Coronary artery (tissue), 2 donors: ENCODE data around the gene BZW1.

Experiments
- DNase-seq: peaks from one replicate; pipeline ENCODE4 v3.0.0-alpha.2; 2017; ENCODE audit warnings: low spot score
- H3K27ac ChIP-seq, 2 donors: fragments of 200-600 bp; sonication (generic); one replicate each; pipeline ENCODE4 v1.5.1; 2016 to 2019
- H3K4me3 ChIP-seq: fragments of 200-600 bp; sonication (generic); 2 replicates; pipeline ENCODE4 v1.5.1; 2016; ENCODE audit warnings: mild to moderate bottlenecking, moderate library complexity
- CTCF ChIP-seq: fragments of 200-600 bp; sonication (generic); IDR thresholded peaks from one replicate; pipeline ENCODE4 v1.5.1; 2019; ENCODE audit warnings: antibody characterized with exemption

The BZW1 gene

GRCh38 chr2:200781616-200782015 lies 30.1 kb upstream of the BZW1 start:
- Histone ChIP-seq H3K4me3 (no peak overlapping the region), H3K27ac (no peak overlapping the region)
- TF ChIP-seq CTCF: no peak
- DNase-seq: no peak

- Histone ChIP-seq H3K27ac (no peak overlapping the region), H3K4me3 (no peak overlapping the region)
- no peak for DNase-seq
- no peak for TF ChIP-seq CTCF
Measured at GRCh38 chr2:200782251-200782650, 29.5 kb upstream of the BZW1 start.

- Histone ChIP-seq H3K27ac (no peak overlapping the region), H3K4me3 (no peak overlapping the region)
- TF ChIP-seq CTCF: no peak
- DNase-seq: no peak
Measured at GRCh38 chr2:200784215-200784614, 27.5 kb upstream of the BZW1 start.

- Histone ChIP-seq H3K27ac (no peak overlapping the region), H3K4me3 (no peak overlapping the region)
- no peak for TF ChIP-seq CTCF
- no peak for DNase-seq
Measured at GRCh38 chr2:200786423-200786822, 25.3 kb upstream of the BZW1 start.

GRCh38 chr2:200786826-200787225 lies 24.9 kb upstream of the BZW1 start:
- no peak for TF ChIP-seq CTCF
- DNase-seq: no peak
- H3K4me3 ChIP-seq: no peak overlapping the region
- no peak overlapping the region for H3K27ac ChIP-seq

GRCh38 chr2:200787351-200788120 lies 24.2 kb upstream of the BZW1 start:
- no peak overlapping the region for H3K4me3 ChIP-seq
- TF ChIP-seq CTCF: no peak
- peak overlapping the region in 1 of 2 donors; percentile 39 for H3K27ac ChIP-seq
- no peak for DNase-seq

- no peak for TF ChIP-seq CTCF
- no peak for DNase-seq
- Histone ChIP-seq H3K27ac (peak overlapping the region in 1 of 2 donors; percentile 42), H3K4me3 (no peak overlapping the region)
Measured at GRCh38 chr2:200788121-200788718, 23.5 kb upstream of the BZW1 start.
